ENCODE data around the gene NAGLU.
A peak's percentile ranks its signal among the peaks of the same experiment; 100 is the strongest.
"Not testable (repeated sequence)": the region's sequence is repeated elsewhere in the genome, so short reads cannot be mapped to it uniquely, and the experiment has no call there.

NAGLU gene

DNA sequence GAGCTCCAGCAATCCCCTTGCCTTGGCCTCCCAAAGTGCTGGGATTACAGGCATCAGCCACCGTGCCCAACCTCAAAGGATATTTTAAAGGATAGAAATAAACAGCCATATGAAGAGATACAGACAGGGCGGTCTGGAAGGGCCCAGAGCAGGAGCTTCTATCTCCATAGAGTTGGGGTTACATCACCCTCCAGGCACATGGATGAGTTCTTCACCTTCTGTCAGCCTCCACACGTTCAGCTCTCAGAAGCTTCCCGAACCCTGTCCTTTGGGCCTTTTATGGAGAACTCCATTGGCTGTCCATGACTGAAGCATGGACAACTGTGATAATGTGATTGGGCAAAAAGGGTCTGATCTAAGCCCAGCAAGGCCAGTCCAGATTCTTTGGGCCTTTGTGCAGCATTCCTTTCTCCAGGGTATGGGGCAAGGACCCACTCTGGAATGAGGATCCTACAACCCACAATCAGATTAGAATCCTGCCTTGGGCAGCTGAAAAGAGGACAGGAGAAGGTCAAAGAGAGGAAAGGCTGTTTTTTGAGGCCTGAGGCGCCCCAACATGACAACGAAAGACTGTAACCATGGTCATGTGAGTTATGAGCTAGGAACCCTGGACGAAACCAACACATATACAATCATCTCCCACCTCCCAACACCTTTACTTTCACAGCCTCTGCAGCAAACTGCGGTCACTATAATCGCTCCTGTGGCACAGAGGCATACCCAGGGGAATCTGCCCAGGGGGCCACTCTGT, 9.9 kb downstream of the NAGLU start:
- DNase-seq (ENCODE audit: low spot score), result not testable (repeated sequence)

GRCh38 chr17:42547001-42547461, 11.0 kb downstream of the NAGLU start:
- DNase-seq (ENCODE audit: low spot score), result no peak

GRCh38 chr17:42547698-42548069, 11.6 kb downstream of the NAGLU start:
- no peak for DNase-seq (ENCODE audit: low spot score)

DNA sequence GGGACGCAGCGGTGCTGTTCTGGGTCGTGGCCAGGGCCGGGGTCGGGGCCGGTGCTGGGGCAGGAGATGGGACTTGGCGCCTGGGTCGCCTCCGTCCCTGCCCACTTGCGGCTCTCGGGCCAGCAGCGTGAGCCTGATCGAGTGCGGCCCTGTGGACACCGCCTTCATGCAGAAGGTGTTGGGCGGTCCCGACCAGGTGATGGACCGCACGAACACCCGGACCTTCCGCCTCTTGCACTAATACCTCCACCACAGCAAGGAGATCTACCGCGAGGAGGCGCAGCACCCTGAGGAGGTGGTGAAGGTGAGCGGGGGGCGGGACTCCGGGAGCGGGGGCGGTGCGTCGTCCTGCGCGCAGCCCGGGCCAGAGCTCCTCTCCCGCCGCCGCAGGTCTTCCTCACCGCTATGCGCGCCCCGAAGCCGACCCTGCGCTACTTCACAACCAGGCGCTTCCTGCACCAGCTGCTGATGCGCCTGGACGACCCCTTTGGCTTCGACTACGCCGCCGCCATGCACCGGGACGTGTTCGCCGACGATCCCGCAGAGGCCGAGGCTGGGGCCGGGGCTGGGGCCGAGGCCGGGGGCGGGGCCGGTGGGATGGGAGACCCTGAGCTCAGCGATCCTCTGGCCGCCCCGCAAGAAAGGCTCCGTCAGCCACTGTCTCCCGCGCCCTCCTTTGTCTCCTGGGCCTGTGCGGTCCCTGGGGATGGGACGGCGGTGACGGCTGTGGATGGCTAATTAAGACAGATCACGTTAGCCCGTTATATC, 12.2 kb downstream of the NAGLU start:
- DNase-seq (ENCODE audit: low spot score), result peak; percentile 91

DNA sequence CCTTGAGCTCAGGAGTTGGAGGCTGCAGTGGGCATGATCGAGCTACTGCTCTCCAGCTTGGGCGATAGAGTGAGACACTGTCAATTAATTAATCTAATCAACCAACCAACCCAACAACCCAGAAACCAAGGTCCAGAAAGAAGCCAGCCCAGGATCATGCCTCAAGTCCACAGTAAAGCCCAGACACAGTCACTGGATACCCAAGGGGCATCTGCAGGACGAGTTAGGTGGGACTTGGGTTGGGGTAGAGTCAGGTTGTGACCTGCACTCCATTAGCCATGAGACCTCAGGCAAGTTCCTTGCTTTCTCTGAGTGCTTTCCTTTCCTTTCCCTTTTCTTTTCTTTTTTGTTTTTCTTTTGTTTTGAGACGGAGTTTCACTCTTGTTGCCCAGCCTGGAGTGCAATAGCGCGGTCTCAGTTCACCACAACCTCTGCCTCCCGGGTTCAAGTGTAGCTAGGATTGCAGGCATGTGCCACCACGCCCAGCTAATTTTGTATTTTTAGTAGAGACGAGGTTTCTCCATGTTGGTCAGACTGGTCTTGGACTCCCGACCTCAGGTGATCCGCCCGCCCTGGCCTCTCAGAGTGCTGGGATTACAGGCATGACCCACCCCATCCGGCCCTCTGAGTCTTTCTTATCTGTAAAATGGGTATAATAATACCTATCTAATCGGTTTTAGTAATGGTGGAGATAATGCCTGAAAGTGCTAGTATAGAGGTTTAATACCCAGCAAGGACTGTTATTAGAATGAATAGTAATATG, 13.1 kb downstream of the NAGLU start:
- no peak for DNase-seq (ENCODE audit: low spot score)

DNA sequence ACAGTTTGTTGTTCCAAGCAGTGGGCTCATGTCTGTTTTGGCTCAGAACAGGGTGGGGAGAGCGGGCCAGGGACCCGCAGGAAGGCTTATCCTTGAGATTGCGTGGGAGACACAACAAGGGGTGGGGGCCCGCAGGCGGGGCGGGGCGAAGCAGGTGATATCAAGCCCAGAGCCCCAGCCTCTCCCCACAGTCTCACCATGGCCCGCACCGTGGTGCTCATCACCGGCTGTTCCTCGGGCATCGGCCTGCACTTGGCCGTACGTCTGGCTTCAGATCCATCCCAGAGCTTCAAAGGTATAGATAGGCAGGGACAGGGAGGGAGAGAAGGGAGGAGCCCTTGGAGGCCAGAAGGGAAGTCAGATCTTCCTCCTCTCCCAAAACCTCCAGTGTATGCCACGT, 16.7 kb downstream of the NAGLU start, which contains the start of gene HSD17B1:
Gene HSD17B1 (plus strand): TSS at position 188 of the 400 bp plus-strand sequence. CDS start 11 bp downstream, at position 199.
- not testable (repeated sequence) for DNase-seq (ENCODE audit: low spot score)

GRCh38 chr17:42553161-42553818, 17.2 kb downstream of the NAGLU start:
- no peak for DNase-seq (ENCODE audit: low spot score)

GRCh38 chr17:42553866-42554249, 17.8 kb downstream of the NAGLU start:
- DNase-seq (ENCODE audit: low spot score), result no peak

- peak; percentile 87 for DNase-seq (ENCODE audit: low spot score)
These were observed 18.4 kb downstream of the NAGLU start for GRCh38 chr17:42554250-42555121.

GRCh38 chr17:42555122-42555622, 19.1 kb downstream of the NAGLU start:
- no peak for DNase-seq (ENCODE audit: low spot score)

- not testable (repeated sequence) for DNase-seq (ENCODE audit: low spot score)
These were observed 20.0 kb downstream of the NAGLU start for GRCh38 chr17:42555961-42556617.

GRCh38 chr17:42559075-42559474, 23.0 kb downstream of the NAGLU start:
- DNase-seq (ENCODE audit: low spot score), result no peak

- no peak for DNase-seq (ENCODE audit: low spot score)
These were observed 24.2 kb downstream of the NAGLU start for GRCh38 chr17:42560246-42560645.

DNA sequence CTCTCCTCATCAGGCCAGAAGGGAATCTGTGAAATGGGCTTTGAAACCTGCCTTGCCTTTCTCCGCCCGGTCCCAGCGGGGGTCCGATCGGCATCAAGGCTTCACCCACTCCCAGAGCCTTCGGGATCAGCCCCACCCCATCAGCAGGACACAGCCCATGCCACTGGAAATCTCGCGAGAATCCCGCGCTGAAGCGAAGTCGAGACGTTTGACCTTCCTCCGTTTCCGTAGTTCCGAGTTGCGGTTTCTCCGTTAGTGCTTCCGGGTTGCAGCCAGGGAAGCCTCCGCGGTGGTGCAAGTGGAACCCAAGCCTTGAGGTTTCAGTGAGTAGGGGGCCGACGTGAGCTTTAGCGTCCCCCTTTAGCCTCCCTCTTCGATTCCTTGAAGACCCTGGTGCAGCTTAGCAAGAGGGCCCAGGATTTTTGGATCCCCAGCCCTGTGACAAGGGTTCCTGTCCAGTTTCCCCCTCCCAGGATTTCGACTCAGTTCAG, 25.9 kb downstream of the NAGLU start, which contains the start of gene COASY:
Gene COASY (plus strand): TSS at position 252 of the 491 bp plus-strand sequence. CDS start 475 bp downstream, outside the sequence.
- DNase-seq (ENCODE audit: low spot score), result peak; percentile 91

- peak; percentile 28 for DNase-seq (ENCODE audit: low spot score)
These were observed 26.5 kb downstream of the NAGLU start for GRCh38 chr17:42562388-42563142.

GRCh38 chr17:42563143-42563509, 27.1 kb downstream of the NAGLU start:
- DNase-seq (ENCODE audit: low spot score), result no peak

- no peak for DNase-seq (ENCODE audit: low spot score)
These were observed 27.5 kb downstream of the NAGLU start for GRCh38 chr17:42563543-42563942.

- no peak for DNase-seq (ENCODE audit: low spot score)
These were observed 27.9 kb downstream of the NAGLU start for GRCh38 chr17:42563950-42564349.

Measured in germinal center (tissue), 1 donor.